Ramos (cell line): Measurements from ENCODE around the gene ERP44.
"Not testable (repeated sequence)": the region's sequence is repeated elsewhere in the genome, so short reads cannot be mapped to it uniquely, and the experiment has no call there.

Experiments used
- in situ Hi-C: fragments of 300-500 bp; cut with MboI; formaldehyde crosslinking; loops from one replicate; pipeline ENCODE4 v1.14.3; 2022; ENCODE audit warnings: low sequenced_read_pairs; ENCODE audit not compliant: unreplicated experiment

Gene ERP44

GRCh38 chr9:100072805-100073204 lies 26.0 kb downstream of the ERP44 start:
- in situ Hi-C loops, result no loop called here

GRCh38 chr9:100071271-100071670 lies 27.5 kb downstream of the ERP44 start:
- in situ Hi-C loops, result no loop called here

GRCh38 chr9:100070104-100071041 lies 28.4 kb downstream of the ERP44 start:
- in situ Hi-C loops, result no loop called here

GRCh38 chr9:100069068-100069467 lies 29.7 kb downstream of the ERP44 start:
- in situ Hi-C loops, result not testable (repeated sequence)

- in situ Hi-C loops, result not testable (repeated sequence)
These were observed 30.8 kb downstream of the ERP44 start for GRCh38 chr9:100067990-100068389.

- in situ Hi-C loops, result no loop called here
These were observed 32.3 kb downstream of the ERP44 start for GRCh38 chr9:100066539-100066938.

GRCh38 chr9:100064872-100065581 lies 33.8 kb downstream of the ERP44 start:
- in situ Hi-C loops, result no loop called here

- in situ Hi-C loops, result no loop called here
These were observed 35.6 kb downstream of the ERP44 start for GRCh38 chr9:100063185-100063584.

- in situ Hi-C loops, result not testable (repeated sequence)
These were observed 36.1 kb downstream of the ERP44 start for GRCh38 chr9:100062683-100063082.

GRCh38 chr9:100058699-100059579 lies 39.9 kb downstream of the ERP44 start:
- in situ Hi-C loops, result no loop called here

GRCh38 chr9:100057624-100058023 lies 41.2 kb downstream of the ERP44 start:
- in situ Hi-C loops, result no loop called here

GRCh38 chr9:100056561-100056960 lies 42.2 kb downstream of the ERP44 start:
- in situ Hi-C loops, result no loop called here

- in situ Hi-C loops, result no loop called here
These were observed 46.4 kb downstream of the ERP44 start for GRCh38 chr9:100052375-100052774.

GRCh38 chr9:100049551-100049950 lies 49.2 kb downstream of the ERP44 start:
- in situ Hi-C loops, result no loop called here

- in situ Hi-C loops, result no loop called here
These were observed 60.3 kb downstream of the ERP44 start for GRCh38 chr9:100038472-100038871.

GRCh38 chr9:100033877-100034551 lies 64.8 kb downstream of the ERP44 start:
- in situ Hi-C loops, result loop anchor here (5.0 kb wide), 1 partner anchor 183 kb away; no protein-coding TSS in a partner anchor

- in situ Hi-C loops, result loop anchor here (5.0 kb wide), 1 partner anchor 187 kb away; no protein-coding TSS in a partner anchor
These were observed 68.3 kb downstream of the ERP44 start for GRCh38 chr9:100030548-100030947.

GRCh38 chr9:100029251-100029650 lies 69.5 kb downstream of the ERP44 start:
- in situ Hi-C loops, result no loop called here

- in situ Hi-C loops, result no loop called here
These were observed 70.5 kb downstream of the ERP44 start for GRCh38 chr9:100028201-100028784.
